Adrenal gland (tissue), 5 donors: Measurements from ENCODE around the gene SDHAF4.

Experiments
- CTCF ChIP-seq, 6 experiments: fragments of 450-650 bp in 4 of 6; fragments of 200-600 bp in 2 of 6; sonication (generic) in 1 of 6; IDR thresholded peaks; 1 replicate in 5 of 6; 2 replicates in 1 of 6; pipeline versions ENCODE4 v1.5.1 to v1.8.0; 2016 to 2021; ENCODE audit warnings: antibody characterized with exemption in 6 of 6, mild to moderate bottlenecking in 2 of 6, moderate library complexity in 1 of 6
- POLR2A ChIP-seq, 2 donors: fragments of 450-650 bp; IDR thresholded peaks; one replicate each; pipeline ENCODE4 v1.6.1; 2017; ENCODE audit warnings: antibody characterized with exemption in 2 of 2, mild to moderate bottlenecking in 2 of 2, moderate library complexity in 1 of 2
- donor health status: DM: no; HTN: no; CAD: no.

GRCh38 chr6:70552974-70553373, 13.8 kb upstream of the SDHAF4 start:
- TF ChIP-seq CTCF (IDR thresholded peaks at IDR 0.05) (no peak), POLR2A (IDR thresholded peaks at IDR 0.05) (no peak)
